ENCODE data around the gene RNF183. TPM values are rescaled to one million over a fixed set of nuclear protein-coding genes. Genes with fewer than 3 reads are reported as not detected.

The RNF183 gene
- polyA plus RNA-seq, 3 donors: not detected

GRCh38 chr9:113274474-113275156, 28.6 kb downstream of the RNF183 start:
- WGBS (ENCODE audit: insufficient coverage): under 1% methylated on average over 11 of the region's 15 CpGs
- no peak overlapping the region for H3K27ac Mint-ChIP-seq
- H3K36me3 ChIP-seq (replicated peaks in 1 of 2; ENCODE audit: control insufficient read depth in 1 of 2, insufficient read depth in 2 of 2, low read length in 2 of 2): peaks cover 52 to 62% of the 10 kb centered on the region in 2 donors

GRCh38 chr9:113269871-113270270, 33.3 kb downstream of the RNF183 start:
- Mint-ChIP-seq H3K27ac (peak overlapping the region in 1 of 7 donors; percentile 48), H3K4me1 (peaks cover 4% of the 10 kb centered on the region), H3K36me3 (peaks cover 51 to 76% of the 10 kb centered on the region in 2 donors), H3K27me3 (ENCODE audit: low read depth in 3 of 3) (no peaks in the 10 kb centered on the region), H3K4me3 (no peak overlapping the region), H3K9me3 (peaks cover 0 to 1% (median 0%) of the 10 kb centered on the region in 7 donors)
- Histone ChIP-seq H3K79me2 (ENCODE audit: insufficient read depth, low read length) (peaks cover 17% of the 10 kb centered on the region), H2AFZ (ENCODE audit: insufficient read depth, low read depth, low read length, poor library complexity, severe bottlenecking) (no peak overlapping the region), H3K4me3 (replicated peaks in 1 of 3; ENCODE audit: low read depth in 2 of 3, low read length in 3 of 3) (no peak overlapping the region), H4K20me1 (ENCODE audit: insufficient read depth, low read length) (peaks cover 10% of the 10 kb centered on the region), H3K9ac (ENCODE audit: insufficient read depth, low read length, poor library complexity, severe bottlenecking) (no peak overlapping the region), H3K27me3 (ENCODE audit: control insufficient read depth in 2 of 2, insufficient read depth in 2 of 2, low read length in 2 of 2) (no peaks in the 10 kb centered on the region), H3K36me3 (replicated peaks in 1 of 2; ENCODE audit: control insufficient read depth in 1 of 2, insufficient read depth in 2 of 2, low read length in 2 of 2) (peaks cover 59 to 81% of the 10 kb centered on the region in 2 donors), H3K27ac (ENCODE audit: low read depth in 1 of 2, low read length in 2 of 2) (no peak overlapping the region), H3K9me3 (replicated peaks in 1 of 2; ENCODE audit: control insufficient read depth in 1 of 2, insufficient read depth in 1 of 2, low read length in 2 of 2) (no peaks in the 10 kb centered on the region), H3K4me1 (ENCODE audit: control insufficient read depth in 1 of 2, insufficient read depth in 2 of 2, low read length in 2 of 2) (peaks cover 4 to 10% of the 10 kb centered on the region in 2 donors), H3K4me2 (replicated peaks; ENCODE audit: extremely low read depth, low read length, poor library complexity, severe bottlenecking) (no peak overlapping the region)
- intact Hi-C loops (cut with micrococcal nuclease): loop anchor here (5.0 kb wide), 2 partner anchors 312 to 387 kb away; no protein-coding TSS in a partner anchor
- no peak for TF ChIP-seq CTCF (IDR thresholded peaks at IDR 0.05)
- 100% methylated on average over 1 of the region's 2 CpGs for WGBS (ENCODE audit: insufficient coverage)
- no peak for DNase-seq

More at GRCh38 chr9:113274474-113275156, 28.6 kb downstream of the RNF183 start:
- Histone ChIP-seq H3K4me3 (replicated peaks in 1 of 3; ENCODE audit: low read depth in 2 of 3, low read length in 3 of 3) (peak overlapping the region; percentile 84 to 87 (median 86)), H3K9ac (ENCODE audit: insufficient read depth, low read length, poor library complexity, severe bottlenecking) (peak overlapping the region; percentile 95), H3K27ac (ENCODE audit: low read depth in 1 of 2, low read length in 2 of 2) (peak overlapping the region; percentile 91 to 98), H3K4me2 (replicated peaks; ENCODE audit: extremely low read depth, low read length, poor library complexity, severe bottlenecking) (peak overlapping the region; percentile 85), H2AFZ (ENCODE audit: insufficient read depth, low read depth, low read length, poor library complexity, severe bottlenecking) (peak overlapping the region; percentile 87), H3K4me1 (ENCODE audit: control insufficient read depth in 1 of 2, insufficient read depth in 2 of 2, low read length in 2 of 2) (peaks cover 13 to 20% of the 10 kb centered on the region in 2 donors), H3K9me3 (replicated peaks in 1 of 2; ENCODE audit: control insufficient read depth in 1 of 2, insufficient read depth in 1 of 2, low read length in 2 of 2) (no peaks in the 10 kb centered on the region), H3K79me2 (ENCODE audit: insufficient read depth, low read length) (peaks cover 56% of the 10 kb centered on the region), H3K27me3 (ENCODE audit: control insufficient read depth in 2 of 2, insufficient read depth in 2 of 2, low read length in 2 of 2) (no peaks in the 10 kb centered on the region), H4K20me1 (ENCODE audit: insufficient read depth, low read length) (peaks cover 10% of the 10 kb centered on the region)
- peak; percentile 86 for TF ChIP-seq CTCF (IDR thresholded peaks at IDR 0.05)
- Mint-ChIP-seq H3K9me3 (no peaks in the 10 kb centered on the region), H3K4me1 (peaks cover 7% of the 10 kb centered on the region), H3K4me3 (no peak overlapping the region), H3K27me3 (ENCODE audit: low read depth in 3 of 3) (no peaks in the 10 kb centered on the region), H3K36me3 (peaks cover 48 to 55% of the 10 kb centered on the region in 2 donors)
- DNase-seq: peak; percentile 43 to 74 (median 67)
- intact Hi-C loops (cut with micrococcal nuclease): loop anchor here (2.0 to 5.0 kb wide), 6 partner anchors 54 to 383 kb away; partner anchors contain the start of genes C9orf43 (in 1 of the 2), FKBP15 (in 1 of the 2), POLE3 (in 1 of the 2) and SLC31A1 (in 1 of the 2)
